ENCODE results near the gene TRIM38.
A peak's percentile ranks its signal among the peaks of the same experiment; 100 is the strongest.
"Not testable (repeated sequence)": the region's sequence is repeated elsewhere in the genome, so short reads cannot be mapped to it uniquely, and the experiment has no call there.

Gene TRIM38

DNA sequence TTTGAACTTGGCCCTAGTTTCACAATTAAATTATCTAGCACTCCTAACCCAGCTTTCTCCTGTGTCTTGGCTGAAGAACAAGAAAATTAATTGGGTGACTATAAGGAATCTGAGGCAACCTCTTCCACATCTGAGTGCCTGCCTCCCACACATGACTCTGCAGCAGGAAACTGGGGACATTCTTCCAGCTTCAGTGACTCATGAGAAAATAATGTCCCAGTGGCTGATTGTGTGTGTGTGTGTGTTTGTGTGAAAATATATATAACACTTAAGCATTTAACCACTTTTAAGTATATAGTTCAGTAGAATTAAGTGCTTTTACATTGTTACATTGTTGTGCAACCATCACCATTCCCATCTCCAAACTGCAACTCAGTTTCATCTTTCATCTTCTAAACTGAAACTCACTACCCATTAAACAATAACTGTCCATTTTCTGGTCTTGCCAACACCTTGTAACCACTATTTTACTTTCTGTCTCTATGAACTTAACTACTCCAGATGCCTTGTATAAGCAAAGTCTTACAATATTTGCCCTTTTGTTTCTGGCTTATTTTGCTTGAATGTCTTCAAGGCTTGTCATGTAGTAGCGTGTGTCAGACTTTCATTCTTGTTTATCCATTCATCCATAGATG lies 8.7 kb downstream of the TRIM38 start:
- DNase-seq (ENCODE audit: low read depth), result peak; percentile 96

DNA sequence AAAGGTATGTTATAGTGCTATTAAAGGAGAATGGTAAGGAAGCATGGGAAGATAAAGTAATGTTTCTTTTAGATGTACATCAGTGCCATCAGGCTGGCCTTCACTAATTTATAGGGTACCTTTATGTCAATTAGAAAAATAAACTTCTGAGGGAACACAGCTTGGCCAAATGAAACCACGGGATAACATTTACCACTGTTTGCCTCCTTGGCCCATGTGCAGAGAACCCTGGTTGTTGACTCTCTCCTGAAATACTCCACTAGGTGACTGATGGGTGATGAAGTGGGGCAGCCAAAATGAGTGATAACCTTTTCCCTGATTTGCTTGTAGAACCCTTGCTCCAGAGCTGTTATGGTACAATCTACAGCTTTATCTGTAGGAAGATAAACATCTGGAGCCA lies 9.5 kb downstream of the TRIM38 start:
- DNase-seq (ENCODE audit: low read depth), result no peak

DNA sequence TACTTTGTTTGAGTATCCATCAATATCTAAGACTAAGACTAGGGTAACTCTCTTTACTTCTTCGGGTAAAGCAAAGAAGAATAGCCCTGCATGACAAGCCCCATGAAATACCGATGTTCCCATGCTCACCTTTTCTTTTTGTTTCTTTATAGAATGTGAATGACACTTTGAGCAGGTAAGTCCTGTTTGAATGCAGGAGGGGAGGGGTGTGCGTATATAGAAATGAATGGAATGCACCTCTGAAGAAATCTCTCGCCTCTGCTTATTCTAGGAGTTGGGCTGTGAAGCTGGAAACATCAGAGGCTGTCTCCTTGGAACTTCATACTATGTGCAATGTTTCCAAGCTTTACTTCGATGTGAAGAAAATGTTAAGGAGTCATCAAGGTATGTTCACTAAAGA lies 10.3 kb downstream of the TRIM38 start:
- DNase-seq (ENCODE audit: low read depth), result no peak

DNA sequence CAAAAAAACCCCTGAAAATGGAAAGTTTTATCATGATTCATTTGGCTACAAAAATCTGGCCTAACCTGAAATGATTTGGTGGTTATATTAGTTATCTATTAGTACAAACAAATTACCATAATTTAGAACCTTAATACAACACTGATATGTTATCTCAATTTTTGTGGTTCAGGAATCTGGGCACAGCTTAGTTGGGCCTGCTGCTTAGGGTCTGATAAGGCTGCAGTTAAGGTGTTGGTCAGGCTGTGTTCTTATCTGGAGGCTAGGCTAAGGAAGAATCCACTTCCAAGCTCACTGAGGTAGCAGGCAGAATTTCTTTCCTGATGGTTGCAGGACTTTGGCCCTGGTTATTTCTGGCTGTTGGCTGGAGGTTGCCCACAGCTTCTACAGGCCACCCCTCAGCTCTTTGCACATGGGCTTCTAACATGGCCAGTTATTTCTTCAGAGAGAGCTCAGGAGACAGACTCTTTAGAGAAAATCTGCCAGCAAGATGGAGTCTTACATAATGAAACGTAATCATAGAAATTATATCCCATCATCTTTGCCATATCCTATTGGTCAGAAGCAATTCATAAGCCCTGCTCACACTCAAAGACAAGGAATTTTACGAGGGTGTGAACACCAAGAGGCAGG lies 11.4 kb downstream of the TRIM38 start:
- DNase-seq (ENCODE audit: low read depth), result no peak

DNA sequence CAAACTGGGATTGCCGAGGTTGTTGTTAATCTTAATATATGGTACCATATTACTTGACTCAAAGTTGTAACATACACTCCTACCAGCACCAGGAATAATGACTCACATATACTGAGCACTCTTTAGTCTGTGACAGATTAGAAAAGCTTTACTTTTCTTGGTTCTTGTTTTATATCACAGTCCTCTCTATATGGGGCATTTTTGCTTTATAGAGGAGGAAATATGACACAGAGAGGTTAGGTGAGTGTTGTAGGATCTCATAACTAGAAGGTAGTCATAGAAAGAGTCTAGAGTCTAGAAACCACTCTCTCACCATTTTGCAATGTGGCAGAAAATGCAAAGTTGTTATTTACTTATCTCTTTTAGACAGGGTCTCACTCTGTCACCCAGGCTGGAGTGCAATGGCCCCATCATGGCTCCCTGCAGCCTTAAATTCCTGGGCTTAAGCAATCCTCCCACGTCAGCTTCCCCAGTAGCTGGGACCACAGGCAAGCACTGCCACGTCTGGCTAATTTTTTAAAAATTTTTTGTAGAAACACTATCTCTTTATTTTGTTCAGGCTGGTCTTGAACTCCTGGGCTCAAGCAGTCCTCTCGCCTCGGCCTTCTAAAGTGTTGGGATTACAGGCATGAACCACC lies 13.4 kb downstream of the TRIM38 start:
- no peak for DNase-seq (ENCODE audit: low read depth)

DNA sequence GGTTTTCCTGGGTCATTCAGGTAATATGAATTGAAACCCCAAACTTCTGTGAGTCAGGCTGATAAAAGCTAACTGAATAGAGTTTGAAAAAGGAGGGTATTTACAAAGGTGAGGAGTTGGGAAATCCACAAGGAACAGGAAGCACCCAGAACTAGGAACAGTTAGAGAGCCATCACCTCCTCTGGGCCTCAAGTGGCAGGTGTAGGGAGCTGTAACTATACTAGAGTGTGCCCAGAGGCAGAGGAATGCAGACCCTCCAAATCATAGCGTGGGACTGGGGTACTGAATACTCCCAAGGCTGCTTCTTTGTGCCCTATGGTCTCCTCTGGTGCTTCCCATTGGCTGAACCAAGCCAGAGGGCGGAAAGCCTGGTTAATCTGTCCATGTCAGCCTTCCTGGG lies 18.3 kb downstream of the TRIM38 start:
- DNase-seq (ENCODE audit: low read depth), result no peak

DNA sequence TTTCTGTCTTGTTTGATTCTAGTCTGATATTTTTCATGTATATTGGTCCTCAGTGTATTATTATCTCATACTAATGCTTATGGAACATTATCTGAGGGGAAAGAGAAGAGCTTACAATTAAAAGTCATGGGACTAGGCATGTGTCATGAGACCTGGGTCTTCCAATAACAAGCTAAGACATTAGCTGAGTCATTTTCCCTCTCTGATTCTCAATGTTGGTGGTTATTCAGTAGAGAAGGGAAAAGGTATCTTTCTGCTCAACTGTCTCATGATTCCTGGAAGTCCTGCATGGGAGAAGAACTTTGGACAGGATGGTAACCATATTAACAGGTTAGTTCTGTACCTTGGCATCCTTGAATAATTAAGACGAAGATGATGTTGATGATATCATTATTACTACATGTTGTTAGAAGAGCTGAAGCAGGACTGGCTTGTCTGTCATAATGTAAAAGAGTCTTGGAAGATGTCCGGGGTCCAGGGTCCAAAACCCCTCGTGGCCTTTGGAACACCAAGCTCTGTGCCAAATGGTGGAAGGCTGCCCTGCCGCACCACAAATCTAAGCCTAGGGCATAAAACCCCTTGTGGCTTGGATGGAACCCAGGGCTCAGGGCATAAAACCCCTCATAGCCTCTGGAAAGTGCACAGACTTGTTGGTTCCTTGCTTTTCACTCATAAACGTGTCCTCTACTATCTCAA lies 19.1 kb downstream of the TRIM38 start:
- DNase-seq (ENCODE audit: low read depth), result no peak

DNA sequence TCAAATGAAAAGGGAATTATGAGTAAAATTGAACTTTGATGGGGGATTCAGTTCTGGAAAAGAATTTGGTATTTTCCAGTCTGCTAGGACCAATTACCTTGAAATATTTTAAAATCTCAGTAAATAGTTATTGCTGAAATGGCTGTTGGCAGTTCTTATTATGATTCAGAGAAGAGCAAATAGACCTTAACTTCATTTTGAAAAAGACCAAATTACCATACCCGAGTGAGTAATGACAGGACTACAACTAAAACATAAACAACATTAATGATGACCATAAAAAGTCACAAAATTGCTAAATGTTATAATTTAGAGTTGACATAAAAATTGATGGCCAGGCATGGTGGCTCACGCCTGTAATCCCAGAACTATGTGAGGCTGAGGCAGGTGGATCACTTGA lies 21.7 kb downstream of the TRIM38 start:
- no peak for DNase-seq (ENCODE audit: low read depth)

DNA sequence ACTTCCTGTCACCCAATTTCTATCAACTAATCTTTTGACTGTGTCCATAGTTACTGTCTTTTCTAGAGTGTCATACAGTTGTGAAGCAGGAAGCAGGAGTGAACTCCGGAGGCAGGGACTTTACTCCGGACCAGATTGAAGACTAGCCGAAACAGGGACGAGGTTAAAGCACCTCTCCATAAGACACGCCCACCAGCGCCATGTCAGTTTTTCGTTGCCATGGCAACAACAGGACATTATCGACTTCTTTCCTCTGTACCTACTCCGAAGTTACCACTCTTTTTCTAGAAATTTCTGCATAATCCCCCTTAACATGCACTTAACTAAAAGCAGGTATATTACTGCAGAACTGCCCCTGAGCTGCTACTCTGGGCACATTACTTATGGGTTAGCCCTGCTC lies 25.2 kb downstream of the TRIM38 start:
- no peak for DNase-seq (ENCODE audit: low read depth)

DNA sequence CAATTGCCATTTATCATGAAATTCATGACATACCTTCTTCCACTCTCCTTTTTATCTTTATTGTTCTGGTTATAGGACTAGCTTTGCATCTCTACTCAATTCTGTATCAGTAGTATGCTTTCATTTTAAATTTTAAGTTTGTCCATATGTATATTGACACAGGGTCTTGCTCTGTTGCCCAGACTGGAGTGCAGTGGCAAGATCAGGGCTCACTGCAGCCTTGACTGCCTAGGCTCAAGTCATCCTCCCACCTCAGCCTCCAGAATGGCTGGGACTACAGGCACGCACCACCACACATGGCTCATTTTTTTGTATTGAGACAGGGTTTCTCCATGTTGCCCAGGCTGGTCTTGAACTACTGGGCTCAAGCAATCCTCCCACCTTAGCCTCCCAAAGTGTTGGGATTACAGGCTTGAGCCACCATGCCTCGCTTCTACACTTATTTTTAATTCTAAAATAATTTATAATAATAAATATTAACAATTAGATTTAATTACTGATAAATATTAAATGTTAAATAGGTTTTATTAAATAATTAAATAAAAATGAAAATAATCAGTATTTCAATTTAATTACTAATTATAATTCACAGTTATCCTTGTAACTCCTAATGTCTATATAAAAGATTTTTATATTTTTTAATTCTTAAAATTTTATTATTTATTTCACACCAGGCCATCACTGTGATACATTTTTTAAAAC lies 27.7 kb downstream of the TRIM38 start:
- DNase-seq (ENCODE audit: low read depth), result no peak

DNA sequence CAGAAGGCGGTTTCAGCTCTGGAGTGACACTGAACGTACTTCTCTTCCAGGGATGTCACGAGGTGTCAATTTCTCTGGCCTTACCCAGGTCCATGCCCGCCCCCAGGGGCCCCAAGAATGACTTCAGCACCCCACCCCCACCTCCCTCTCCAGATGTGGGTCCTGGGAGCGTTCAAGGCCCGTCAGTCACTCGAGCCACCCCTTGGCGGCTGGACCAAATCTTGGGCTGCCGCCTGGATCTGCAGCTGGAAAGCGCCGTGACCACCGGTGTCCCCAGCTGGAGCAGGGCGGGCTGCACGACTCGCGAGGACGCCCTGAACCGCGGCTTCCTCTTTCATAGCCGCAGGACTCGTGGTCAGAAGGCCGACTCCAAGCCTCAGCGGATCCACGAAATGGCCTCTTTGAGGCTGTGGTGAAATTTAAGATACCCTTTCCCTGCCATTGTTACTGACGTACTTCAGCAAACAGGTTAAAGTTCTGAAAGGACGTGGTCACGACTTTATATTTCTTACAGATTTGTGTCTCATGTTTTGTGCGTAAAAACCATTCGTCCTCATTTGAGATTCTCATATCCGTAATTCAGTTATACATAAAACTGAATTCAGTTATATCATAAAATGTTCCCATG lies 29.3 kb downstream of the TRIM38 start:
- peak; percentile 50 for DNase-seq (ENCODE audit: low read depth)

DNA sequence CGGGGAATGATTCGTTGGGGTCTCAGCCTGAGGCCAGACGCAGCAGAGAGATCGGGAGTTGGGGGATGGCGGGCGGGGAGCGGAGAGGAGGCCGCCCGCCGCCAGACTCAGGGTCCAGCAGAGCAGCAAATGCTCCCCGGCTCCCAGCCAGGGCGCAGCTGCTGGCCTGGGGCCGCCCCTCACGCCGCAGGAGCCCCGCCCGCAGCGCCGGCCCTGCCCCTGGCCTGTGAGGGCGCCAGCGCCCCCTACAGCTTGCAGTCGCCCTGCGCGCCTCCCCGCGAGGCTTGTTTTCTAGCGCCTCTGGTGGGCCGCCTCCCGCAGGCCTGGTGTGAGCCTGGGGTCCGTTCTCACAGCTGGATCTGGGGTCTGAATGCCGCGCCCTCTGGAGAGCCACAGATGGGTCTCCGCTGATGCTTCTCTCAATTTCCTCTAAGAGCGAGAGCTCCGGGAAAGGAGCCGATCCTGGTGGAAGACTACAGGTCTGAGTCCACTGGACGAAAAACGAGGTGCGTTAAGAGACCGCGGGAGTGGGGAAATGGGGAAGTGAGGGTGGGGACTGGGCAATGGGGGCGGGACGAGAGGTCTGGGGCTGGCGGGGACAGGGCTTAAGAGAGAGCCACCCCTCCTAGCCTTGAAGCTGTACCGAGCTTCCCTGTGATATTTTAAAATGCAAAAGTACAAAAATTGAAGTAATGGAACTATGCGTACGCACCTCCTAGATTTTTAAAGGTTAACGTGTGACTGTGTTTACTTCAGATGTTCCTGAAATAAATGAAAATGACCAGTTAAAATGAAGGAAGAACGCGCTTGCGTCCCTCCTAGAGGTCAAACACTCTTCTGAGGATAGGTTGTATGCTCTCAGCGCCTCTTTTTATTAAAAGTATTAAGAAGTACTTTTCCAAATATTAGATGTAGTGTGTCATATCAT lies 30.1 kb downstream of the TRIM38 start:
- DNase-seq (ENCODE audit: low read depth), result peak; percentile 84

DNA sequence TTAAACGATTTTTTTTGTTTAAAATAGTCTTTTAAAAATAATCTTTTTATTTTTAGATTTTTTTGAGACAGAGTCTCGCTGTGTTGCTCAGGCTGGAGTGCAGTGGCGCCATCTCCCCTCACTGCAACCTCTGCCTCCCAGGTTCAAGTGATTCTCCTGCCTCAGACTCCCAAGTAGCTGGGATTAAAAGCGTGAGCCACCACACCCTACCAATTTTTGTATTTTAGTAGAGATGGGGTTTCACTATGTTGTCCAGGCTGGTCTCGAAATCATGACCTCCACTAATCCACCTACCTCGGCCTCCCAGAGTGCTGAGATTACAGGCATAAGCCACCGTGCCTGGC lies 30.7 kb downstream of the TRIM38 start:
- not testable (repeated sequence) for DNase-seq (ENCODE audit: low read depth)

DNA sequence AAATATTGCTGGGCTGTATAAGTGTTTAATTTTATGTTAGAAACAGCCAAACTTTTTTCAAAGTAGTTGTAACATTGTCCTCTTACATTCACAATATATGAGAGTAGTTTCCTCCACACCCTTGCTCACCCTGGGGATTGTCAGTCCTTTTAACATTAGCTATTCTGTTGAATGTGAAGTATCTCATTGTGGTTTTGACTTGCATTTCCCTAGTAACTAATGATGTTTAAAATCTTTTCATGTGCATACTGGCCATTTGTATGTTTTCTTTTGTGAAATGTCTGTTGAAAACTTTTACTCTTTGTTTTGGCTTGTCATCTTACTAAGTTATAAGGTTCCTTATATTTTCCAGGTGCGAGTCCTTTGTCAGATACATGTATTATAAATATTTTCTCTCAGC lies 32.9 kb downstream of the TRIM38 start:
- no peak for DNase-seq (ENCODE audit: low read depth)

DNA sequence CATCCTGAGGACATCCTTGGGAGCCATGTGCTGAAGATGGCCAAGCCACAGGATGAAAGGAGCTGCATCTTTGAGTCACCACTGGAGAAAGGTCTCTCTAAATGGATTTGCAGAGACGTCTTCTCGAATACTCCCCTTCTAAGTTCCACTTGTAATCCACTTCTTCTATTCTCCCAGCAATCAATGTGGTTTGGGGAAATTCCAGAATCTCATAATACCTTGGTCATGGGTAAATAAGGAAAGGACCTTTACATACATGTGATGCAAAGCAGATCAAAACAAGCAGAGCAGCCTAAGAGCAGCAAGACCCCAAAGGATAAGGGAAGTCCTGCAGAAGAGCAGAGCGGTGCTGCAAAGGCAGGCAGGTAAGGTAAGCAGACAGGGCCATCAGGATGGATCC lies 35.3 kb downstream of the TRIM38 start:
- DNase-seq (ENCODE audit: low read depth), result no peak

DNA sequence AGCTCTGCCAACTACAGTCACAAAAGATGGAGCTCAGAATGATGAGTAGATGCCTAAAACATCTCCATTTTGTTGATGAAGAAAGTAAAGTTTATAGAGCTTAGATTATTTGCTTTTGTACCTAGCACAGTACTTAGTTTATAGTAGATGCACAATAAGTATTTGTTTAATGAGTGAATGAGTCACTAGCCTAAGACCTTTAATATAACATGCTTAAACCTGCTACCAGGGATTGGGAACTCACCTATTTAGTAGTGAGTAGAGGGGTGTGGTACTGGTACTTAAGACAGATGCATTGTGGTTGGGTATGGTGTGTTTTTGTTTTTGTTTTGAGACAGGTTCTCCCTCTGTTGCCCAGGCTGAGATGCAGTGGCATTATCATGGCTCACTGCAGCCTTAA lies 35.8 kb downstream of the TRIM38 start:
- DNase-seq (ENCODE audit: low read depth), result no peak

DNA sequence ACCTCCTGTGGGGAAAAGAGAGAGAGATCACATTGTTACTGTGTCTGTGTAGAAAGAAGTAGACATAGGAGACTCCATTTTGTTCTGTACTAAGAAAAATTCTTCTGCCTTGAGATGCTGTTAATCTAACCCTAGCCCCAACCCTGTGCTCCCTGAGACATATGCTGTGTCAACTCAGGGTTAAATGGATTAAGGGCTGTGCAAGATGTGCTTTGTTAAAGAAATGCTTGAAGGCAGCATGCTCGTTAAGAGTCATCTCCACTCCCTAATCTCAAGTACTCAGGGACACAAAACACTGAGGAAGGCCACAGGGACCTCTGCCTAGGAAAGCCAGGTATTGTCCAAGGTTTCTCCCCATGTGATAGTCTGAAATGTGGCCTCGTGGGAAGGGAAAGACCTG lies 36.6 kb downstream of the TRIM38 start:
- DNase-seq (ENCODE audit: low read depth), result not testable (repeated sequence)

DNA sequence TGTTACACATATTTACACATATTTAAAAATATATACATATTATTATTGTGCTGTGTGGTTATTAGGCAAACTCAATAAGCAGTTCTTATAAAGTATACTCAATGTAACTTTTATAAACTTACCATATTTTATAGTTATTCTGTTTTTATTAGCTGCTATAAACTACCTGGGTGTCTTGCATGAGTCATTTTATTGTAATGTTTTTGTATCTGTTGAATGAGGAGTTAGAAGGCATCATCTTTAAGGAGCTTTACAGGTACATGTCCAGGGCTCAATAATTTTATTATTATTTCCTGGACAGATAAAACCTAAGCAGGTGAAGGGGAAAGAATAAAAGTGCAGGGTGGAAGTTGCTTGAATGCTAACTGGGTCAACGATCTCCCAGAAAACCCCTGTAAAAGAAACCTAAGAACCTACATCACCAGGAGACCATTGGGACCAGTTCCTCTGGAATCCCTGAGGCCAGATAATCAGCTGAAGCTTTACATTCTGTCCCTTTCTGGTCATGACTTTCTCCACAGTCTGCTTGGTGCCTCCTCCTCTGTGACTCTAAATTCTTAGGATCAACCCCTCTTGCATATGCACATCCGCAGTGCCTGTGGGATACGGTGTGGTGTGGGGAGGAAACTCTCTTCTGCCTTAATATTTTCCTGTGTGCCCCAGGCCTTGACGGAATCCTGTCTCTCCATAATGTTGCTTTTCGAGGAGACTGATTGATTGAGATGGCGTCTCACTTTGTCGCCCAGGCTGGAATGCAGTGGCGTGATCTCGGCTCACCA lies 38.0 kb downstream of the TRIM38 start:
- DNase-seq (ENCODE audit: low read depth), result no peak

DNA sequence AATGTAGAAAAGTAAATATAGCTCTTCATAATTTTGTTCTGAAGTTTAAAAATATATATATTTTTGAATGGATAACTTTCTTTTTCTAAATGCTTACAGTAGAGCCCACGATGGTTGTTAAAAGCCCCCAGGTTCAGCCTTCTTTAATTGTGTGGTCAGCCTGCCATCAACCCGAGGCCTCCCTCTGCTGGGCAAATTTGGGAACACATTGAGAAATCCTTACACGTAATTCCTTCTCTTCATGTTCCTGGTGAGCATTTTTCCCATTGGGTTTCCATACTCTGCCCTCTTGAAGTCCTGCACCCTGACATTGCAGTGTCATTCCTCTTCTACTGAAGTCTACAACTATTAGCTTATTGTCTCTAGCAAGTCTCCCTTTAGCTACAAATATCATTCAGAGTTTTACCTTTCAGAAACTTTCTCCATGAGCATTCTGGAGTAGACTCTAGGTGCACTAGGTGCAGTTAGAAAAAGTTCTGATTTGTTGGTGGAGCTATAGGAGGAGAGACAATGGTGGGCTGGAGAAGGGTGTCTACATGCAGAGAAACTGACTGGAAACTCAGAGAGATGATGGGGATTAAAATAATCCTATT lies 40.6 kb downstream of the TRIM38 start:
- peak; percentile 54 for DNase-seq (ENCODE audit: low read depth)

Data from amniotic epithelial cell (primary cell).